Sigmoid colon (tissue), 7 donors: ENCODE results near the gene MKRN2OS. TPM values are rescaled to one million over a fixed set of nuclear protein-coding genes. Genes with fewer than 3 reads are reported as not detected.

Experiments used
- DNase-seq: peaks from one replicate; pipeline ENCODE4 v3.0.0-alpha.2; 2019
- H3K27ac ChIP-seq, 4 donors: fragments of 200-600 bp; sonication (generic); one replicate each; pipeline ENCODE4 v1.5.1; 2016 to 2019; ENCODE audit warnings: mild to moderate bottlenecking in 1 of 4
- H3K27me3 ChIP-seq, 3 donors: fragments of 200-600 bp; sonication (generic); one replicate each; pipeline ENCODE4 v1.5.1; 2019; ENCODE audit warnings: mild to moderate bottlenecking in 1 of 3
- H3K36me3 ChIP-seq, 4 donors: fragments of 200-600 bp; sonication (generic); one replicate each; pipeline ENCODE4 v1.5.1; 2016 to 2019
- H3K4me1 ChIP-seq, 4 donors: fragments of 200-600 bp; sonication (generic); one replicate each; pipeline ENCODE4 v1.5.1; 2017 to 2019
- H3K4me3 ChIP-seq, 4 donors: fragments of 200-600 bp; sonication (generic); one replicate each; pipeline ENCODE4 v1.5.1; 2017 to 2019; ENCODE audit warnings: mild to moderate bottlenecking in 2 of 4, moderate library complexity in 1 of 4
- H3K9me3 ChIP-seq, 4 donors: fragments of 200-600 bp in 3 of 4; sonication (generic) in 3 of 4; one replicate each; pipeline versions ENCODE4 v1.5.1 to v1.6.1; 2013 to 2019
- CTCF ChIP-seq, 4 experiments: fragments of 450-650 bp in 3 of 4; fragments of 200-600 bp in 1 of 4; IDR thresholded peaks; one replicate each; pipeline ENCODE4 v1.5.1; 2016 to 2019; ENCODE audit warnings: antibody characterized with exemption in 4 of 4, mild to moderate bottlenecking in 3 of 4, moderate library complexity in 2 of 4
- EP300 ChIP-seq, 4 donors: sonication (generic); formaldehyde crosslinking; IDR thresholded peaks; one replicate each; pipeline ENCODE4 v1.6.1; 2017; ENCODE audit warnings: antibody characterized with exemption in 4 of 4
- POLR2A ChIP-seq, 2 donors: fragments of 450-650 bp; IDR thresholded peaks; one replicate each; pipeline ENCODE4 v1.6.1; 2016; ENCODE audit warnings: antibody characterized with exemption in 2 of 2, mild to moderate bottlenecking in 2 of 2, moderate library complexity in 2 of 2
- POLR2AphosphoS5 ChIP-seq, 4 donors: sonication (generic); formaldehyde crosslinking; IDR thresholded peaks; one replicate each; pipeline ENCODE4 v1.6.1; 2017; ENCODE audit warnings: antibody characterized with exemption in 4 of 4
- WGBS, 2 donors: extraction: QIAGEN DNeasy Blood & Tissue Kit; methylation state at CpG; one replicate each; pipeline ENCODE4 v1.1.7; 2013; 5-methylcytosine and 5-hydroxymethylcytosine counted together
- intact Hi-C: fragments of 100-400 bp; cut with DNase I; formaldehyde crosslinking; loops from one replicate; pipeline ENCODE4 v1.15.1; 2023
- polyA plus RNA-seq, 3 donors: library from polyadenylated mRNA; stranded (reverse); fragments of 200-250 nt; gene quantifications; one replicate each; pipeline ENCODE4 v1.2.3, GENCODE V29; 2013
- total RNA-seq, 4 donors: library from RNA; depleted of rRNA; stranded (reverse); fragments of >200 nt; gene quantifications; one replicate each; pipeline ENCODE4 v1.1.0, GENCODE V29; 2016
- donor health status: healthy with polysubstance abuse.
- donor health status: Bipolar disorder and iron deficiency.
- donor health status: healthy.

Gene MKRN2OS
- total and polyA plus RNA-seq, 7 donors, result 4.0 to 14.6 (median 10.8) TPM; not detected in 4

GRCh38 chr3:12556690-12557472, 11.6 kb upstream of the MKRN2OS start, which contains the start of gene MKRN2:
Gene MKRN2 (plus strand): TSS chr3:12557087. CDS start chr3:12557151, 64 bp downstream.
- intact Hi-C loops, result loop anchor here (2.0 to 5.0 kb wide), 4 partner anchors 70 to 285 kb away; partner anchors contain the start of gene RPL32
- H3K27ac ChIP-seq, result peak within 1 kb of the TSS; percentile 94 to 99 (median 96)
- WGBS, 2 donors, result 0% methylated on average over 77 of the region's 77 CpGs

GRCh38 chr3:12556314-12556689, 11.0 kb upstream of the MKRN2OS start:
- intact Hi-C loops, result loop anchor here (2.0 to 5.0 kb wide), 4 partner anchors 69 to 286 kb away; partner anchors contain the start of gene RPL32
- Histone ChIP-seq H3K27ac (peak overlapping the region; percentile 94 to 99 (median 96)), H3K4me1 (peaks cover 0 to 56% (median 40%) of the 10 kb centered on the region in 4 donors), H3K4me3 (peak overlapping the region; percentile 75 to 94 (median 78)), H3K36me3 (no peaks in the 10 kb centered on the region), H3K27me3 (peaks cover 0 to 18% (median 8%) of the 10 kb centered on the region in 3 donors), H3K9me3 (no peaks in the 10 kb centered on the region)
- 3 to 4% methylated on average over 8 of the region's 8 CpGs for WGBS, 2 donors
- DNase-seq, result no peak
- TF ChIP-seq EP300 (IDR thresholded peaks at IDR 0.05) (no peak), POLR2AphosphoS5 (IDR thresholded peaks at IDR 0.05) (no peak), POLR2A (IDR thresholded peaks at IDR 0.05) (no peak), CTCF (IDR thresholded peaks at IDR 0.05) (no peak)

More at GRCh38 chr3:12556690-12557472, 11.6 kb upstream of the MKRN2OS start, which contains the start of gene MKRN2:
- peak; percentile 93 for DNase-seq
- TF ChIP-seq POLR2A (IDR thresholded peaks at IDR 0.05) (peak; percentile 87 to 92), EP300 (IDR thresholded peaks at IDR 0.05) (no peak), POLR2AphosphoS5 (IDR thresholded peaks at IDR 0.05) (peak; percentile 98 to 99 (median 99)), CTCF (IDR thresholded peaks at IDR 0.05) (no peak)
- Histone ChIP-seq H3K36me3 (no peaks in the 10 kb centered on the region), H3K27me3 (peaks cover 0 to 18% (median 8%) of the 10 kb centered on the region in 3 donors), H3K9me3 (no peaks in the 10 kb centered on the region), H3K4me3 (peak within 1 kb of the TSS; percentile 75 to 94 (median 78)), H3K4me1 (peaks cover 0 to 58% (median 42%) of the 10 kb centered on the region in 4 donors)

GRCh38 chr3:12553921-12554391, 8.7 kb upstream of the MKRN2OS start:
- Histone ChIP-seq H3K4me3 (peak overlapping the region; percentile 20 to 51 (median 38)), H3K36me3 (no peaks in the 10 kb centered on the region), H3K27ac (peak overlapping the region in 2 of 4 donors; percentile 27 to 44), H3K9me3 (no peaks in the 10 kb centered on the region), H3K27me3 (peaks cover 0 to 18% (median 8%) of the 10 kb centered on the region in 3 donors), H3K4me1 (peaks cover 0 to 32% (median 30%) of the 10 kb centered on the region in 4 donors)
- DNase-seq, result no peak
- TF ChIP-seq POLR2AphosphoS5 (IDR thresholded peaks at IDR 0.05) (peak in 1 of 4 donors; percentile 55), POLR2A (IDR thresholded peaks at IDR 0.05) (no peak), EP300 (IDR thresholded peaks at IDR 0.05) (no peak), CTCF (IDR thresholded peaks at IDR 0.05) (no peak)
- WGBS, 2 donors, result 2 to 3% methylated on average over 26 of the region's 26 CpGs
- intact Hi-C loops, result no loop called here

GRCh38 chr3:12549971-12550760, 4.9 kb upstream of the MKRN2OS start:
- no peak for DNase-seq
- Histone ChIP-seq H3K4me3 (no peak overlapping the region), H3K27me3 (peaks cover 0 to 18% (median 8%) of the 10 kb centered on the region in 3 donors), H3K9me3 (no peaks in the 10 kb centered on the region), H3K4me1 (peaks cover 0 to 10% (median 7%) of the 10 kb centered on the region in 4 donors), H3K36me3 (no peaks in the 10 kb centered on the region), H3K27ac (no peak overlapping the region)
- 76 to 77% methylated on average over 7 of the region's 7 CpGs for WGBS, 2 donors
- intact Hi-C loops, result no loop called here
- TF ChIP-seq CTCF (IDR thresholded peaks at IDR 0.05), result no peak
- no peak for TF ChIP-seq POLR2A (IDR thresholded peaks at IDR 0.05)
- TF ChIP-seq EP300 (IDR thresholded peaks at IDR 0.05), result no peak
- TF ChIP-seq POLR2AphosphoS5 (IDR thresholded peaks at IDR 0.05), result no peak
